Activated B cell treated with CpG ODN at 0.5 μM for 24 hours (primary cell): ENCODE results near the gene CRYBA4. TPM values are rescaled to one million over a fixed set of nuclear protein-coding genes. Genes with fewer than 3 reads are reported as not detected.
"Not testable (repeated sequence)": the region's sequence is repeated elsewhere in the genome, so short reads cannot be mapped to it uniquely, and the experiment has no call there.

ENCODE experiments used
- ATAC-seq: fragments of 200-7000 bp; cut with Tn5 transposase; one replicate; pipeline ENCODE4 v1.10.0; 2021; ENCODE audit warnings: low read depth, mild to moderate bottlenecking, moderate library complexity
- CTCF ChIA-PET: fragments of 350-600 bp; sonication (Branson Sonifier 250); formaldehyde crosslinking; loops from one replicate; lab custom pipeline; 2021; ENCODE audit warnings: antibody characterized with exemption; lab: Charles Lee
- POLR2A ChIA-PET: fragments of 350-600 bp; sonication (Branson Sonifier 250); formaldehyde crosslinking; loops from one replicate; lab custom pipeline; 2021; ENCODE audit warnings: antibody characterized with exemption; lab: Charles Lee
- DNase-seq: peaks from one replicate; pipeline ENCODE4 v3.0.0; 2022
- H3K27ac Mint-ChIP-seq: one replicate; pipeline ENCODE4 v1.8.0; 2020; ENCODE audit warnings: mixed read lengths
- H3K27me3 Mint-ChIP-seq: one replicate; pipeline ENCODE4 v1.8.0; 2021; ENCODE audit warnings: mixed read lengths
- H3K36me3 Mint-ChIP-seq: one replicate; pipeline ENCODE4 v1.8.0; 2021; ENCODE audit warnings: low read depth, mixed read lengths
- H3K4me1 Mint-ChIP-seq: one replicate; pipeline ENCODE4 v1.8.0; 2021; ENCODE audit warnings: mixed read lengths
- H3K4me3 Mint-ChIP-seq: one replicate; pipeline ENCODE4 v1.8.0; 2020; ENCODE audit warnings: mild to moderate bottlenecking, mixed read lengths
- H3K9me3 Mint-ChIP-seq: one replicate; pipeline ENCODE4 v1.8.0; 2020; ENCODE audit warnings: mixed read lengths
- CTCF ChIP-seq: fragments of 200-600 bp; IDR thresholded peaks from one replicate; pipeline ENCODE4 v1.8.0; 2022; ENCODE audit warnings: antibody characterized with exemption, mild to moderate bottlenecking
- intact Hi-C: fragments of 100-400 bp; cut with micrococcal nuclease; formaldehyde crosslinking; loops from one replicate; pipeline ENCODE4 v1.15.1; 2024
- total RNA-seq: library from RNA; stranded (reverse); gene quantifications from 2 replicates; pipeline ENCODE4 v1.2.3, GENCODE V29; 2022

The CRYBA4 gene
- total RNA-seq, 1 donor from 2014 or later: not detected

- H3K4me1 Mint-ChIP-seq: peaks cover 15% of the 10 kb centered on the region
- ChIA-PET CTCF (no interaction called here), POLR2A (interaction anchor here (1.0 kb wide), 1 partner anchor 98 kb away, joined by 3 read pairs; the partner anchor contains the start of gene TFIP11)
- peak; percentile 73 for ATAC-seq
- H3K9me3 Mint-ChIP-seq: no peaks in the 10 kb centered on the region
- peak overlapping the region; percentile 32 for H3K4me3 Mint-ChIP-seq
- no peak for TF ChIP-seq CTCF
- H3K27ac Mint-ChIP-seq: peak overlapping the region; percentile 31
- DNase-seq: no peak
- no peaks in the 10 kb centered on the region for H3K27me3 Mint-ChIP-seq
- H3K36me3 Mint-ChIP-seq: no peaks in the 10 kb centered on the region
- intact Hi-C loops: no loop called here
Measured at GRCh38 chr22:26610072-26610958, 11.4 kb upstream of the CRYBA4 start.

- no peaks in the 10 kb centered on the region for H3K9me3 Mint-ChIP-seq
- no peak overlapping the region for H3K27ac Mint-ChIP-seq
- no peaks in the 10 kb centered on the region for H3K36me3 Mint-ChIP-seq
- CTCF ChIA-PET: no interaction called here
- H3K4me1 Mint-ChIP-seq: peaks cover 18% of the 10 kb centered on the region
- no peak overlapping the region for H3K4me3 Mint-ChIP-seq
- POLR2A ChIA-PET: no interaction called here
- H3K27me3 Mint-ChIP-seq: no peaks in the 10 kb centered on the region
- no peak for TF ChIP-seq CTCF
- intact Hi-C loops: no loop called here
- DNase-seq (no peak), ATAC-seq (no peak)
Measured at GRCh38 chr22:26610996-26611395, 10.8 kb upstream of the CRYBA4 start.

GRCh38 chr22:26612652-26613051, 9.1 kb upstream of the CRYBA4 start:
- DNase-seq: no peak
- Mint-ChIP-seq H3K36me3 (no peaks in the 10 kb centered on the region), H3K27me3 (no peaks in the 10 kb centered on the region), H3K4me3 (no peak overlapping the region), H3K4me1 (peaks cover 24% of the 10 kb centered on the region), H3K9me3 (no peaks in the 10 kb centered on the region), H3K27ac (no peak overlapping the region)
- POLR2A ChIA-PET: no interaction called here
- TF ChIP-seq CTCF: no peak
- CTCF ChIA-PET: no interaction called here
- intact Hi-C loops: no loop called here
- no peak for ATAC-seq

- H3K4me3 Mint-ChIP-seq, H3K27me3 Mint-ChIP-seq, H3K27ac Mint-ChIP-seq, intact Hi-C loops, H3K36me3 Mint-ChIP-seq, DNase-seq, CTCF ChIA-PET, ATAC-seq, POLR2A ChIA-PET, H3K9me3 Mint-ChIP-seq: not testable (repeated sequence)
- peaks cover 27% of the 10 kb centered on the region for H3K4me1 Mint-ChIP-seq
Measured at GRCh38 chr22:26613753-26614152, 8.0 kb upstream of the CRYBA4 start.

GRCh38 chr22:26614322-26614721, 7.4 kb upstream of the CRYBA4 start:
- Mint-ChIP-seq H3K4me1 (peaks cover 27% of the 10 kb centered on the region), H3K27me3 (no peaks in the 10 kb centered on the region), H3K9me3 (no peaks in the 10 kb centered on the region), H3K36me3 (no peaks in the 10 kb centered on the region), H3K4me3 (no peak overlapping the region), H3K27ac (no peak overlapping the region)
- ATAC-seq (no peak), DNase-seq (no peak)
- no peak for TF ChIP-seq CTCF
- CTCF ChIA-PET: no interaction called here
- POLR2A ChIA-PET: no interaction called here
- intact Hi-C loops: no loop called here
